GM23338 (cell line): Measurements from ENCODE around the gene MMP15. TPM values are rescaled to one million over a fixed set of nuclear protein-coding genes. Genes with fewer than 3 reads are reported as not detected.

Source experiments
- ATAC-seq: fragments of 200-7000 bp; cut with Tn5 transposase; 3 replicates; pipeline ENCODE4 v1.9.1; 2020
- DNase-seq: peaks from one replicate; pipeline ENCODE4 v3.0.0-alpha.2; 2015; ENCODE audit warnings: low spot score
- H2AFZ ChIP-seq: fragments of 200-600 bp; sonication (generic); 2 replicates; pipeline ENCODE4 v1.8.0; 2016; ENCODE audit warnings: antibody characterized with exemption, mild to moderate bottlenecking, moderate library complexity
- H3F3A ChIP-seq: fragments of 200-600 bp; sonication (generic); replicated peaks from 2 replicates; pipeline ENCODE4 v1.8.0; 2017; ENCODE audit warnings: antibody characterized with exemption, mixed run types, low read depth
- H3K27ac ChIP-seq: fragments of 200-600 bp; sonication (generic); 2 replicates; pipeline ENCODE4 v1.6.1; 2016; ENCODE audit warnings: low read depth
- H3K27me3 ChIP-seq: fragments of 200-600 bp; sonication (generic); 2 replicates; pipeline ENCODE4 v1.8.0; 2016; ENCODE audit warnings: mild to moderate bottlenecking, mixed run types, moderate library complexity; ENCODE audit not compliant: insufficient read depth
- H3K36me3 ChIP-seq: fragments of 200-600 bp; sonication (generic); 2 replicates; pipeline ENCODE4 v1.8.0; 2016; ENCODE audit warnings: mild to moderate bottlenecking; ENCODE audit not compliant: insufficient read depth
- H3K4me1 ChIP-seq: fragments of 200-600 bp; sonication (generic); 2 replicates; pipeline ENCODE4 v1.8.0; 2016; ENCODE audit warnings: mild to moderate bottlenecking, moderate library complexity; ENCODE audit not compliant: insufficient read depth
- H3K4me2 ChIP-seq: fragments of 200-600 bp; sonication (generic); 2 replicates; pipeline ENCODE4 v1.7.1; 2017; ENCODE audit warnings: mixed run types
- H3K4me3 ChIP-seq: fragments of 200-600 bp; sonication (generic); 2 replicates; pipeline ENCODE4 v1.6.1; 2016; ENCODE audit warnings: mixed run types
- H3K79me2 ChIP-seq: fragments of 200-600 bp; sonication (generic); replicated peaks from 2 replicates; pipeline ENCODE4 v1.8.0; 2017; ENCODE audit warnings: mild to moderate bottlenecking; ENCODE audit not compliant: insufficient read depth
- H3K9me2 ChIP-seq: fragments of 200-600 bp; sonication (generic); 2 replicates; pipeline ENCODE4 v1.8.0; 2017; ENCODE audit not compliant: insufficient read depth
- H4K20me1 ChIP-seq: fragments of 200-600 bp; sonication (generic); replicated peaks from 2 replicates; pipeline ENCODE4 v1.8.0; 2017; ENCODE audit warnings: mild to moderate bottlenecking; ENCODE audit not compliant: insufficient read depth
- H3K27ac Mint-ChIP-seq: 2 replicates; pipeline ENCODE4 v1.8.0; 2020; ENCODE audit warnings: inconsistent platforms, mild to moderate bottlenecking, moderate library complexity, mixed read lengths
- H3K27me3 Mint-ChIP-seq: 3 replicates; pipeline ENCODE4 v1.8.0; 2022; ENCODE audit warnings: low read depth, mild to moderate bottlenecking, moderate library complexity, mixed read lengths, inconsistent platforms; ENCODE audit not compliant: insufficient read depth, poor library complexity
- H3K36me3 Mint-ChIP-seq: 3 replicates; pipeline ENCODE4 v1.8.0; 2021; ENCODE audit warnings: low read depth, mild to moderate bottlenecking, inconsistent platforms, moderate library complexity, mixed read lengths
- H3K4me1 Mint-ChIP-seq: 3 replicates; pipeline ENCODE4 v1.8.0; 2020; ENCODE audit warnings: mild to moderate bottlenecking, inconsistent platforms, mixed read lengths
- H3K4me3 Mint-ChIP-seq: 3 replicates; pipeline ENCODE4 v1.8.0; 2021; ENCODE audit warnings: moderate library complexity, mild to moderate bottlenecking, inconsistent platforms, mixed read lengths
- H3K9me3 Mint-ChIP-seq: 3 replicates; pipeline ENCODE4 v1.8.0; 2020; ENCODE audit warnings: moderate library complexity, mild to moderate bottlenecking, inconsistent platforms, mixed read lengths
- CREB1 ChIP-seq: fragments of 250-450 bp; sonication (Bioruptor Pico); IDR thresholded peaks from 2 replicates; pipeline ENCODE4 v1.5.0; 2020; ENCODE audit warnings: low read depth, mild to moderate bottlenecking, moderate library complexity
- EZH2 ChIP-seq: fragments of 200-600 bp; sonication (generic); IDR thresholded peaks from one replicate; pipeline ENCODE4 v1.8.0; 2017; ENCODE audit warnings: antibody characterized with exemption, mild to moderate bottlenecking, low read depth; ENCODE audit not compliant: unreplicated experiment
- EZH2phosphoT487 ChIP-seq: fragments of 200-600 bp; sonication (generic); IDR thresholded peaks from one replicate; pipeline ENCODE4 v1.8.1; 2018; ENCODE audit warnings: antibody characterized with exemption; ENCODE audit not compliant: unreplicated experiment
- JUNB ChIP-seq: IDR thresholded peaks from one replicate; pipeline ENCODE4 v1.6.1; 2016; ENCODE audit warnings: antibody characterized with exemption; ENCODE audit not compliant: unreplicated experiment
- NANOG ChIP-seq: IDR thresholded peaks from 2 replicates; pipeline ENCODE4 v1.6.1; 2016; ENCODE audit warnings: antibody characterized with exemption, borderline replicate concordance
- POLR2AphosphoS5 ChIP-seq: IDR thresholded peaks from 2 replicates; pipeline ENCODE4 v1.6.1; 2016; ENCODE audit warnings: antibody characterized with exemption, low read depth
- STAT1 ChIP-seq: IDR thresholded peaks from one replicate; pipeline ENCODE4 v1.6.1; 2016; ENCODE audit warnings: antibody characterized with exemption; ENCODE audit not compliant: unreplicated experiment
- ZNF114 ChIP-seq: fragments of 250-450 bp; sonication (Bioruptor Pico); IDR thresholded peaks from 2 replicates; pipeline ENCODE4 v1.5.0; 2020; ENCODE audit warnings: mild to moderate bottlenecking, moderate library complexity
- ZNF331 ChIP-seq: fragments of 250-450 bp; sonication (Bioruptor Pico); IDR thresholded peaks from 2 replicates; pipeline ENCODE4 v1.5.0; 2020; ENCODE audit warnings: low read depth, mild to moderate bottlenecking, moderate library complexity
- polyA plus RNA-seq: library from polyadenylated mRNA; unstranded; fragments of >200 nt; fragmentation: Nextera tagmentation; extraction: Ambion mirVana; gene quantifications from 2 replicates; pipeline ENCODE4 v1.2.1, GENCODE V29; 2016
- total RNA-seq: library from RNA; depleted of rRNA; stranded (reverse); fragments of >200 nt; shearing (Covaris generic); gene quantifications from 2 replicates; pipeline ENCODE4 v1.2.3, GENCODE V29; 2014
- TF ChIP-seq, protein P1 (sequence below), 2 experiments: fragments of 200-600 bp in 1 of 2; sonication (generic) in 1 of 2; conservative IDR thresholded peaks; 2 replicates each; pipeline versions ENCODE4 v1.5.1 to v1.6.1; 2016 to 2017; ENCODE audit warnings: antibody characterized with exemption in 2 of 2, low read depth in 2 of 2, mild to moderate bottlenecking in 2 of 2, moderate library complexity in 1 of 2
- TF ChIP-seq, protein P2 (sequence below): IDR thresholded peaks from one replicate; pipeline ENCODE4 v1.6.1; 2018; ENCODE audit warnings: antibody characterized with exemption; ENCODE audit not compliant: unreplicated experiment
- TF ChIP-seq, protein P3 (sequence below): IDR thresholded peaks from 2 replicates; pipeline ENCODE4 v1.6.1; 2016; ENCODE audit warnings: antibody characterized with exemption
- TF ChIP-seq, protein P4 (sequence below): fragments of 250-450 bp; sonication (Bioruptor Pico); IDR thresholded peaks from 2 replicates; pipeline ENCODE4 v1.5.0; 2020; ENCODE audit warnings: mild to moderate bottlenecking, moderate library complexity

The MMP15 gene
- total and polyA plus RNA-seq, 2 experiments from 2014 or later = 10.9 to 79.1 TPM

DNA sequence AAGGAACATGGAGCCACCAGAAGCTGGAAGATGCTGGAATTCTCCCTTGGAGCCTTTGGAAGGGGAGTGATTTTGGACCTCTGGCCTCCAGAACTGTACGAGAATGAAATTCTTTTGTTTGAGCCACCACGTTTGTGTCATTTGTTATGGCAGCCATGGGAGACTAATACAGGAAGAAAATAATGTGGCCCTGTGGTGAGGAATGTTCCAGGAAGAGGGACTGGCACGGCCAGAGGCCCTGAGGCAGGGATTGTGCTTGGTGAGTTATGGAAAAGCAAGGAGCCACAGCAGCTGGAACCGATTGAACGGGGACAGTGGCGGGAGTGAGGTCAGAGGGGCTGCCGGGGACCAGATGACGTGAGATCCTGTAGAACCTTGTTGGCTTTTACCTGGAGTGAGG is 52.2 kb downstream of the MMP15 start:
- no peaks in the 10 kb centered on the region for H3K27me3 ChIP-seq
- peaks cover 10% of the 10 kb centered on the region for H3K27me3 Mint-ChIP-seq
- peaks cover 24% of the 10 kb centered on the region for H3K9me3 Mint-ChIP-seq
- H3K79me2 ChIP-seq = no peaks in the 10 kb centered on the region
- no peaks in the 10 kb centered on the region for H3K4me1 Mint-ChIP-seq
- H3K9me2 ChIP-seq = no peaks in the 10 kb centered on the region
- no peaks in the 10 kb centered on the region for H3F3A ChIP-seq
- ATAC-seq (no peak), DNase-seq (no peak)
- no peaks in the 10 kb centered on the region for H3K36me3 ChIP-seq
- no peak overlapping the region for H3K4me3 Mint-ChIP-seq
- H2AFZ ChIP-seq = no peak overlapping the region
- H3K4me1 ChIP-seq = no peaks in the 10 kb centered on the region
- no peak overlapping the region for H3K27ac ChIP-seq
- H4K20me1 ChIP-seq = no peaks in the 10 kb centered on the region
- H3K4me2 ChIP-seq = no peak overlapping the region
- H3K36me3 Mint-ChIP-seq = peaks cover 6% of the 10 kb centered on the region; the same call in 1 of the 3 replicates
- TF ChIP-seq, protein P1, sequence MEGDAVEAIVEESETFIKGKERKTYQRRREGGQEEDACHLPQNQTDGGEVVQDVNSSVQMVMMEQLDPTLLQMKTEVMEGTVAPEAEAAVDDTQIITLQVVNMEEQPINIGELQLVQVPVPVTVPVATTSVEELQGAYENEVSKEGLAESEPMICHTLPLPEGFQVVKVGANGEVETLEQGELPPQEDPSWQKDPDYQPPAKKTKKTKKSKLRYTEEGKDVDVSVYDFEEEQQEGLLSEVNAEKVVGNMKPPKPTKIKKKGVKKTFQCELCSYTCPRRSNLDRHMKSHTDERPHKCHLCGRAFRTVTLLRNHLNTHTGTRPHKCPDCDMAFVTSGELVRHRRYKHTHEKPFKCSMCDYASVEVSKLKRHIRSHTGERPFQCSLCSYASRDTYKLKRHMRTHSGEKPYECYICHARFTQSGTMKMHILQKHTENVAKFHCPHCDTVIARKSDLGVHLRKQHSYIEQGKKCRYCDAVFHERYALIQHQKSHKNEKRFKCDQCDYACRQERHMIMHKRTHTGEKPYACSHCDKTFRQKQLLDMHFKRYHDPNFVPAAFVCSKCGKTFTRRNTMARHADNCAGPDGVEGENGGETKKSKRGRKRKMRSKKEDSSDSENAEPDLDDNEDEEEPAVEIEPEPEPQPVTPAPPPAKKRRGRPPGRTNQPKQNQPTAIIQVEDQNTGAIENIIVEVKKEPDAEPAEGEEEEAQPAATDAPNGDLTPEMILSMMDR (conservative IDR thresholded peaks at IDR 0.05; ENCODE audit: low read depth in 2 of 2) = no peak
- TF ChIP-seq EZH2phosphoT487 (no peak), NANOG (no peak), ZNF114 (CRISPR knock-in tag) (no peak), POLR2AphosphoS5 (no peak), STAT1 (no peak), CREB1 (CRISPR knock-in tag) (no peak), JUNB (no peak), ZNF331 (CRISPR knock-in tag) (no peak), EZH2 (no peak)
- TF ChIP-seq, protein P2, sequence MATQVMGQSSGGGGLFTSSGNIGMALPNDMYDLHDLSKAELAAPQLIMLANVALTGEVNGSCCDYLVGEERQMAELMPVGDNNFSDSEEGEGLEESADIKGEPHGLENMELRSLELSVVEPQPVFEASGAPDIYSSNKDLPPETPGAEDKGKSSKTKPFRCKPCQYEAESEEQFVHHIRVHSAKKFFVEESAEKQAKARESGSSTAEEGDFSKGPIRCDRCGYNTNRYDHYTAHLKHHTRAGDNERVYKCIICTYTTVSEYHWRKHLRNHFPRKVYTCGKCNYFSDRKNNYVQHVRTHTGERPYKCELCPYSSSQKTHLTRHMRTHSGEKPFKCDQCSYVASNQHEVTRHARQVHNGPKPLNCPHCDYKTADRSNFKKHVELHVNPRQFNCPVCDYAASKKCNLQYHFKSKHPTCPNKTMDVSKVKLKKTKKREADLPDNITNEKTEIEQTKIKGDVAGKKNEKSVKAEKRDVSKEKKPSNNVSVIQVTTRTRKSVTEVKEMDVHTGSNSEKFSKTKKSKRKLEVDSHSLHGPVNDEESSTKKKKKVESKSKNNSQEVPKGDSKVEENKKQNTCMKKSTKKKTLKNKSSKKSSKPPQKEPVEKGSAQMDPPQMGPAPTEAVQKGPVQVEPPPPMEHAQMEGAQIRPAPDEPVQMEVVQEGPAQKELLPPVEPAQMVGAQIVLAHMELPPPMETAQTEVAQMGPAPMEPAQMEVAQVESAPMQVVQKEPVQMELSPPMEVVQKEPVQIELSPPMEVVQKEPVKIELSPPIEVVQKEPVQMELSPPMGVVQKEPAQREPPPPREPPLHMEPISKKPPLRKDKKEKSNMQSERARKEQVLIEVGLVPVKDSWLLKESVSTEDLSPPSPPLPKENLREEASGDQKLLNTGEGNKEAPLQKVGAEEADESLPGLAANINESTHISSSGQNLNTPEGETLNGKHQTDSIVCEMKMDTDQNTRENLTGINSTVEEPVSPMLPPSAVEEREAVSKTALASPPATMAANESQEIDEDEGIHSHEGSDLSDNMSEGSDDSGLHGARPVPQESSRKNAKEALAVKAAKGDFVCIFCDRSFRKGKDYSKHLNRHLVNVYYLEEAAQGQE = no peak
- TF ChIP-seq, protein P3, sequence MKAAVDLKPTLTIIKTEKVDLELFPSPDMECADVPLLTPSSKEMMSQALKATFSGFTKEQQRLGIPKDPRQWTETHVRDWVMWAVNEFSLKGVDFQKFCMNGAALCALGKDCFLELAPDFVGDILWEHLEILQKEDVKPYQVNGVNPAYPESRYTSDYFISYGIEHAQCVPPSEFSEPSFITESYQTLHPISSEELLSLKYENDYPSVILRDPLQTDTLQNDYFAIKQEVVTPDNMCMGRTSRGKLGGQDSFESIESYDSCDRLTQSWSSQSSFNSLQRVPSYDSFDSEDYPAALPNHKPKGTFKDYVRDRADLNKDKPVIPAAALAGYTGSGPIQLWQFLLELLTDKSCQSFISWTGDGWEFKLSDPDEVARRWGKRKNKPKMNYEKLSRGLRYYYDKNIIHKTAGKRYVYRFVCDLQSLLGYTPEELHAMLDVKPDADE = no peak
- TF ChIP-seq, protein P4, sequence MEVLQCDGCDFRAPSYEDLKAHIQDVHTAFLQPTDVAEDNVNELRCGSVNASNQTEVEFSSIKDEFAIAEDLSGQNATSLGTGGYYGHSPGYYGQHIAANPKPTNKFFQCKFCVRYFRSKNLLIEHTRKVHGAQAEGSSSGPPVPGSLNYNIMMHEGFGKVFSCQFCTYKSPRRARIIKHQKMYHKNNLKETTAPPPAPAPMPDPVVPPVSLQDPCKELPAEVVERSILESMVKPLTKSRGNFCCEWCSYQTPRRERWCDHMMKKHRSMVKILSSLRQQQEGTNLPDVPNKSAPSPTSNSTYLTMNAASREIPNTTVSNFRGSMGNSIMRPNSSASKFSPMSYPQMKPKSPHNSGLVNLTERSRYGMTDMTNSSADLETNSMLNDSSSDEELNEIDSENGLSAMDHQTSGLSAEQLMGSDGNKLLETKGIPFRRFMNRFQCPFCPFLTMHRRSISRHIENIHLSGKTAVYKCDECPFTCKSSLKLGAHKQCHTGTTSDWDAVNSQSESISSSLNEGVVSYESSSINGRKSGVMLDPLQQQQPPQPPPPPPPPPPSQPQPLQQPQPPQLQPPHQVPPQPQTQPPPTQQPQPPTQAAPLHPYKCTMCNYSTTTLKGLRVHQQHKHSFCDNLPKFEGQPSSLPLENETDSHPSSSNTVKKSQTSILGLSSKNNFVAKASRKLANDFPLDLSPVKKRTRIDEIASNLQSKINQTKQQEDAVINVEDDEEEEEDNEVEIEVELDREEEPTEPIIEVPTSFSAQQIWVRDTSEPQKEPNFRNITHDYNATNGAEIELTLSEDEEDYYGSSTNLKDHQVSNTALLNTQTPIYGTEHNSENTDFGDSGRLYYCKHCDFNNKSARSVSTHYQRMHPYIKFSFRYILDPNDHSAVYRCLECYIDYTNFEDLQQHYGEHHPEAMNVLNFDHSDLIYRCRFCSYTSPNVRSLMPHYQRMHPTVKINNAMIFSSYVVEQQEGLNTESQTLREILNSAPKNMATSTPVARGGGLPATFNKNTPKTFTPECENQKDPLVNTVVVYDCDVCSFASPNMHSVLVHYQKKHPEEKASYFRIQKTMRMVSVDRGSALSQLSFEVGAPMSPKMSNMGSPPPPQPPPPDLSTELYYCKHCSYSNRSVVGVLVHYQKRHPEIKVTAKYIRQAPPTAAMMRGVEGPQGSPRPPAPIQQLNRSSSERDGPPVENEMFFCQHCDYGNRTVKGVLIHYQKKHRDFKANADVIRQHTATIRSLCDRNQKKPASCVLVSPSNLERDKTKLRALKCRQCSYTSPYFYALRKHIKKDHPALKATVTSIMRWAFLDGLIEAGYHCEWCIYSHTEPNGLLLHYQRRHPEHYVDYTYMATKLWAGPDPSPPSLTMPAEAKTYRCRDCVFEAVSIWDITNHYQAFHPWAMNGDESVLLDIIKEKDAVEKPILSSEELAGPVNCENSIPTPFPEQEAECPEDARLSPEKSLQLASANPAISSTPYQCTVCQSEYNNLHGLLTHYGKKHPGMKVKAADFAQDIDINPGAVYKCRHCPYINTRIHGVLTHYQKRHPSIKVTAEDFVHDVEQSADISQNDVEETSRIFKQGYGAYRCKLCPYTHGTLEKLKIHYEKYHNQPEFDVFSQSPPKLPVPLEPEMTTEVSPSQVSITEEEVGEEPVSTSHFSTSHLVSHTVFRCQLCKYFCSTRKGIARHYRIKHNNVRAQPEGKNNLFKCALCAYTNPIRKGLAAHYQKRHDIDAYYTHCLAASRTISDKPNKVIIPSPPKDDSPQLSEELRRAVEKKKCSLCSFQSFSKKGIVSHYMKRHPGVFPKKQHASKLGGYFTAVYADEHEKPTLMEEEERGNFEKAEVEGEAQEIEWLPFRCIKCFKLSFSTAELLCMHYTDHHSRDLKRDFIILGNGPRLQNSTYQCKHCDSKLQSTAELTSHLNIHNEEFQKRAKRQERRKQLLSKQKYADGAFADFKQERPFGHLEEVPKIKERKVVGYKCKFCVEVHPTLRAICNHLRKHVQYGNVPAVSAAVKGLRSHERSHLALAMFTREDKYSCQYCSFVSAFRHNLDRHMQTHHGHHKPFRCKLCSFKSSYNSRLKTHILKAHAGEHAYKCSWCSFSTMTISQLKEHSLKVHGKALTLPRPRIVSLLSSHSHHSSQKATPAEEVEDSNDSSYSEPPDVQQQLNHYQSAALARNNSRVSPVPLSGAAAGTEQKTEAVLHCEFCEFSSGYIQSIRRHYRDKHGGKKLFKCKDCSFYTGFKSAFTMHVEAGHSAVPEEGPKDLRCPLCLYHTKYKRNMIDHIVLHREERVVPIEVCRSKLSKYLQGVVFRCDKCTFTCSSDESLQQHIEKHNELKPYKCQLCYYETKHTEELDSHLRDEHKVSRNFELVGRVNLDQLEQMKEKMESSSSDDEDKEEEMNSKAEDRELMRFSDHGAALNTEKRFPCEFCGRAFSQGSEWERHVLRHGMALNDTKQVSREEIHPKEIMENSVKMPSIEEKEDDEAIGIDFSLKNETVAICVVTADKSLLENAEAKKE (CRISPR knock-in tag) = no peak
- H3K27ac Mint-ChIP-seq = no peak overlapping the region
- no peak overlapping the region for H3K4me3 ChIP-seq
